PFSK-1 (cell line): Measurements from ENCODE around the gene ZBTB32.

Experiments used
- FOXP2 ChIP-seq: optimal IDR thresholded peaks from 2 replicates; pipeline ENCODE3; 2011; ENCODE audit warnings: borderline replicate concordance, control low read depth, inconsistent platforms; ENCODE audit not compliant: insufficient read depth; ENCODE audit errors: extremely low read length, extremely low read depth
- POLR2AphosphoS5 ChIP-seq: IDR thresholded peaks from 2 replicates; pipeline ENCODE4 v1.6.1; 2012; ENCODE audit warnings: low read depth, mild to moderate bottlenecking, control low read depth, low read length, moderate library complexity
- SIN3A ChIP-seq: IDR thresholded peaks from 2 replicates; pipeline ENCODE4 v1.6.1; 2012; ENCODE audit warnings: mild to moderate bottlenecking, low read length, moderate library complexity, borderline replicate concordance; ENCODE audit not compliant: insufficient read depth
- TAF1 ChIP-seq: IDR thresholded peaks from 2 replicates; pipeline ENCODE4 v1.6.1; 2012; ENCODE audit warnings: low read length, control low read depth, borderline replicate concordance; ENCODE audit not compliant: insufficient read depth
- TF ChIP-seq, protein P1 (sequence below), 2 experiments: IDR thresholded peaks; 2 replicates each; pipeline versions ENCODE4 v1.6.1 to v1.8.0; 2011 to 2012; ENCODE audit warnings: low read depth in 2 of 2, low read length in 2 of 2, control low read depth in 1 of 2, inconsistent platforms in 1 of 2, mild to moderate bottlenecking in 1 of 2, moderate library complexity in 1 of 2; ENCODE audit not compliant: insufficient read depth in 1 of 2

ZBTB32 gene

DNA sequence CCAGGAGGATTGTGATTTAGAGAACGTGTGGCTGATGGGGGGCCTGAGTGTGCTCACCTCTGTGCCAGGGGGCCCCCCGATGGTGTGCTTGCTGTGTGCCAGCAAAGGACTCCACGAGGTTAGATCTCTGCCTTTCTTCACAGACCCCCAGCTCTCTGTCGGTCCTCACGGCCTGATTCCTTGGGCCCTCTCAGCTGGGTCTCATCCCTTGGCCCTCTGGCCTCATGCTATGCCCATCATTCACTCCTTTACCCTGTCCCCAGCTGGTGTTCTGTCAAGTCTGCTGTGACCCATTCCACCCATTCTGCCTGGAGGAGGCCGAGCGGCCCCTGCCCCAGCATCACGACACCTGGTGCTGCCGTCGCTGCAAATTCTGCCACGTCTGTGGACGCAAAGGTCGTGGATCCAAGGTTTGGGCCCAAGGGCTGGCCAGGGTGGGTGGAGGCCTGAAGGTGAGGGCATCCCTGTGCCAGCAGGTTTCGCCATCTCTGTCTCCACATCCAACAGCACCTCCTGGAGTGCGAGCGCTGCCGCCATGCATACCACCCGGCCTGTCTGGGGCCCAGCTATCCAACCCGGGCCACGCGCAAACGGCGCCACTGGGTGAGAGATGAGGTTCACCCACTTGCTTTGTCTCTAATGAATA, 21.0 kb downstream of the ZBTB32 start:
- TF ChIP-seq TAF1, result no peak
- TF ChIP-seq POLR2AphosphoS5, result no peak
- TF ChIP-seq FOXP2, result no peak
- no peak for TF ChIP-seq SIN3A
- TF ChIP-seq, protein P1, sequence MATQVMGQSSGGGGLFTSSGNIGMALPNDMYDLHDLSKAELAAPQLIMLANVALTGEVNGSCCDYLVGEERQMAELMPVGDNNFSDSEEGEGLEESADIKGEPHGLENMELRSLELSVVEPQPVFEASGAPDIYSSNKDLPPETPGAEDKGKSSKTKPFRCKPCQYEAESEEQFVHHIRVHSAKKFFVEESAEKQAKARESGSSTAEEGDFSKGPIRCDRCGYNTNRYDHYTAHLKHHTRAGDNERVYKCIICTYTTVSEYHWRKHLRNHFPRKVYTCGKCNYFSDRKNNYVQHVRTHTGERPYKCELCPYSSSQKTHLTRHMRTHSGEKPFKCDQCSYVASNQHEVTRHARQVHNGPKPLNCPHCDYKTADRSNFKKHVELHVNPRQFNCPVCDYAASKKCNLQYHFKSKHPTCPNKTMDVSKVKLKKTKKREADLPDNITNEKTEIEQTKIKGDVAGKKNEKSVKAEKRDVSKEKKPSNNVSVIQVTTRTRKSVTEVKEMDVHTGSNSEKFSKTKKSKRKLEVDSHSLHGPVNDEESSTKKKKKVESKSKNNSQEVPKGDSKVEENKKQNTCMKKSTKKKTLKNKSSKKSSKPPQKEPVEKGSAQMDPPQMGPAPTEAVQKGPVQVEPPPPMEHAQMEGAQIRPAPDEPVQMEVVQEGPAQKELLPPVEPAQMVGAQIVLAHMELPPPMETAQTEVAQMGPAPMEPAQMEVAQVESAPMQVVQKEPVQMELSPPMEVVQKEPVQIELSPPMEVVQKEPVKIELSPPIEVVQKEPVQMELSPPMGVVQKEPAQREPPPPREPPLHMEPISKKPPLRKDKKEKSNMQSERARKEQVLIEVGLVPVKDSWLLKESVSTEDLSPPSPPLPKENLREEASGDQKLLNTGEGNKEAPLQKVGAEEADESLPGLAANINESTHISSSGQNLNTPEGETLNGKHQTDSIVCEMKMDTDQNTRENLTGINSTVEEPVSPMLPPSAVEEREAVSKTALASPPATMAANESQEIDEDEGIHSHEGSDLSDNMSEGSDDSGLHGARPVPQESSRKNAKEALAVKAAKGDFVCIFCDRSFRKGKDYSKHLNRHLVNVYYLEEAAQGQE (IDR thresholded peaks at IDR 0.05; ENCODE audit: insufficient read depth in 1 of 2, low read depth in 2 of 2, low read length in 2 of 2), result no peak

DNA sequence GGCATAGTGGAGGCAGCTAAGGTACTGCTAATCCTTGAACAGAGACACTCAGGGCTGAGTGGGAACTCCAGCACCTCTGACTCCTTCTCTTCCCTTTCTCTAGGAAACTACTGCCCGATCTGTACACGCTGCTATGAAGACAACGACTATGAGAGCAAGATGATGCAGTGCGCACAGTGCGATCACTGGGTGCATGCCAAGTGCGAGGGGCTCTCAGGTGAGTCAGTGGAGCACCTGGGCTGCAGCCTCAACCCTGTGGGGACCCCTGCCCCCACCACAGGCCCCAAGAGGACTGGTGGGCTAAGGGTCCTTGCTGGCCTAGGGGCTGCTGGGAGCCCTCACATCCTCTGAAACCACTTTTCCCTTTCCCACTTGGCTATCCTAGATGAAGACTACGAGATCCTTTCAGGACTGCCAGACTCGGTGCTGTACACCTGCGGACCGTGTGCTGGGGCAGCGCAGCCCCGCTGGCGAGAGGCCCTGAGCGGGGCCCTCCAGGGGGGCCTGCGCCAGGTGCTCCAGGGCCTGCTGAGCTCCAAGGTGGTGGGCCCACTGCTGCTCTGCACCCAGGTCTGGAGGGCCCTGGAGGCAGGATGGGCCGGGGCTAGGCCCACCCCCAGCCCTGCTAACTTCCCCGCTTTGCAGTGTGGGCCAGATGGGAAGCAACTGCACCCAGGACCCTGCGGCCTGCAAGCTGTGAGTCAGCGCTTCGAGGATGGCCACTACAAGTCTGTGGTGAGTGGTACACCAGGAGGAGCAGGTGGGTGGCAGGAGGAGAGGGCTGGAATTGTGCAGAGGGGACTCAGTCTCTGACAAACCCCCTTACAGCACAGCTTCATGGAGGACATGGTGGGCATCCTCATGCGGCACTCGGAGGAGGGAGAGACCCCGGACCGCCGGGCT, 22.9 kb downstream of the ZBTB32 start:
- no peak for TF ChIP-seq POLR2AphosphoS5
- TF ChIP-seq FOXP2, result no peak
- no peak for TF ChIP-seq TAF1
- TF ChIP-seq, protein P1 (IDR thresholded peaks at IDR 0.05; ENCODE audit: insufficient read depth in 1 of 2, low read depth in 2 of 2, low read length in 2 of 2), result no peak
- TF ChIP-seq SIN3A, result no peak

DNA sequence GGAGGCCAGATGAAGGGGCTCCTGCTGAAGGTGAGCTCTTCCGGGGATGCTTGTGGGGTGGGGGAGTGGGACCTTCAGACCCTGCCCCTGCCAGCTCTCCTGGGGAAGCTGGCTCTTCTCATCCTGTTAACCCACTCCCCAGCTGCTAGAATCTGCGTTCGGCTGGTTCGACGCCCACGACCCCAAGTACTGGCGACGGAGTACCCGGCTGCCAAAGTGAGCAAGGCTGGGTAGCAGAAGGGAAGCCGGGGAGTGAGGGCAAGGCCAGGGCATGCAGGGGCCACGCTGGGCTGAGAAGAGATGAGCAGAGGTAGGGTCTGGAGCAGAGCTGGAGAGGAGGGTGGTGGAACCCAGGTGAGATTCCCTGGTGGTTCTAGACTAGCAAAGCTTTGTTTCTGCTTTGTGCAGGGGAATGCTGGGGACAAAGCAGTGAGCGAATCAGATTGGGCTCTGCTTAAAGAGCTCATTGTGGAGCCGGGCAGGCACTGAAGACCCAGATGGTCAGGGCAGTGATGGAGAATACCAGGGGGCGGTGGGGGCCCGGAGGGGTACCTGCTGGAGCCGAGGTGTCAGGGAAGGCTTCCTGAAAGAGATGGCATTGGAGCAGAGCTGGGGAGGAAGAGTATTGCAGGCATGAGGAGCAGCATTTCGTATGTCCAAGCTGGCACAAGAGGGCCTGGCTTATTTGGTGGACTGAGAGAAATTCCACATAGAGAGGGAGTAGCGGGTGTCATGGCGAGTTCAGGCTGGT, 23.8 kb downstream of the ZBTB32 start:
- TF ChIP-seq POLR2AphosphoS5 (no peak), SIN3A (no peak)

DNA sequence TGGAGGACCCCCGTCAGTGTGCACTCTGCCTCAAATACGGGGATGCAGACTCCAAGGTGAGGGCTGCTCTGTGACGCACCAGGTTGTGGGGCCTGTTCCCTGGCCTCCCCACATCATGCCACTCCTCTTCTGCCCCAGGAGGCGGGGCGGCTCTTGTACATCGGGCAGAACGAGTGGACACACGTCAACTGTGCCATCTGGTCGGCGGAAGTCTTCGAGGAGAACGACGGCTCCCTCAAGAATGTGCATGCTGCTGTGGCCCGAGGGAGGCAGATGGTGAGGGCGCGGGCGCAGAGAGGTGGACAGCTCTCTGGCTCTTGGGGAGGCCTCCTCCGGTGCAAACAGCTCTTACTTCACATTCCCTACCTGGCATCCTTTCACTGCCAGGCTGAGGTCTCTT, 24.7 kb downstream of the ZBTB32 start:
- no peak for TF ChIP-seq SIN3A
- TF ChIP-seq, protein P1 (IDR thresholded peaks at IDR 0.05; ENCODE audit: insufficient read depth in 1 of 2, low read depth in 2 of 2, low read length in 2 of 2), result no peak

DNA sequence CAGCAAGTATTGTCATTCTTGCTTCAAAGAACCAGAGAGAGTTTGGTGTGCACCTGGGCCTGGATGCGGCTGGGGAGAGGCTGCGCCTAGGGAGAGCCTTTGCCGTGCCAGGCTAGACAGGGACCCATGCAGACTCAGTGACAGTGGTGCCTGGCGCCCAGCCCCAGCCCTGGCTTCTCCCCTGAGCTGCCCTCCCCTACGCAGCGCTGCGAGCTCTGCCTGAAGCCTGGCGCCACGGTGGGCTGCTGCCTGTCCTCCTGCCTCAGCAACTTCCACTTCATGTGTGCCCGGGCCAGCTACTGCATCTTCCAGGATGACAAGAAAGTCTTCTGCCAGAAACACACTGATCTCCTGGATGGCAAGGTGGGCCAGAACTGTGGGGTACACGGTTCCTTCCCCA, 25.4 kb downstream of the ZBTB32 start:
- TF ChIP-seq FOXP2, result no peak
- TF ChIP-seq POLR2AphosphoS5, result no peak
- no peak for TF ChIP-seq SIN3A
- TF ChIP-seq, protein P1 (IDR thresholded peaks at IDR 0.05; ENCODE audit: insufficient read depth in 1 of 2, low read depth in 2 of 2, low read length in 2 of 2), result no peak
- no peak for TF ChIP-seq TAF1
